ENCODE measurements around the gene CHN2. TPM values are rescaled to one million over a fixed set of nuclear protein-coding genes. Genes with fewer than 3 reads are reported as not detected.

The CHN2 gene
- total RNA-seq, 1 donor from 2014 or later, result 0.73 TPM

GRCh38 chr7:29318853-29319718, 124.5 kb downstream of the CHN2 start:
- H3K4me3 Mint-ChIP-seq (ENCODE audit: low read depth), result no peak overlapping the region
- intact Hi-C loops (cut with micrococcal nuclease), result no loop called here
- peaks cover 35% of the 10 kb centered on the region for H3K27me3 Mint-ChIP-seq (ENCODE audit: low read depth)

DNA sequence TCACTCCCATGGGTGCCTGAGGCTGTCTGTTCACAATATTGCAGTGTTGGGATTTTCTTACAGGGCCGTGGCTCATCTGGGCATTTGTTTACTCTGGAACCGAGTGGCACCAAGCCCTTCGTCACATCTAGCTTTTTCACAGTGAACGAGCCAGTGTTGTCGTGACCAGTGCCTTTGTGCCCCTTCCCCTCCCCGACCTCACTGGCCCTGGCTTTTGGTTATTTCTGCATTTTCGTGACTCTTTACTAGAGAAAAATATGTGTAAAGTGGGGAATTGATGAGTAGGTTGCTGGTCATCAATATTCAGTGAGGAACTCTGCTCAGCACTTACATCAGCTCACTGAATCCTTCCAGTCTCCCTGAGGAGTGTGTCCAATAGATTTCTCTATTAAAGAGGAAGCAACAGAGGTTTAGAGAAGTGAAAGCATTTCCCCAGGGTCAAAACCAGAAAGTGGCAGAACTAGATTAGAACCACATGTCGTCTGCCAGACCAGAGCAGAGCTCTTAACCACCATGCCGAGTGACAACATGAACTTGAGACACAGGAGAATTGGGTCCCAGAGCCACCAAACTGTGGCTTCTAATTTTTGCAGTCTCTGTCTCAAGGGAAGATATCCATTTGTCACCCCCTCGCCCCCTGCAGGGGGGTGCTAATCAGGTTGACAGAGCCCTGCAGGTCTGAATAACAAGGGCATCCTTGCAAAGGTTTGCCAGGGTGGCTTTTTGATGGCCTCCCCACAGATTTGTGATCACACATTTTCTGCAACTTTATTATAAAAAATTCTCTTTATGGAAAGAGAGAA, 125.3 kb downstream of the CHN2 start:
- Mint-ChIP-seq H3K9me3 (no peaks in the 10 kb centered on the region), H3K27me3 (ENCODE audit: low read depth) (peaks cover 30% of the 10 kb centered on the region), H3K4me1 (ENCODE audit: low read depth) (no peaks in the 10 kb centered on the region), H3K4me3 (ENCODE audit: low read depth) (no peak overlapping the region), H3K27ac (no peak overlapping the region), H3K36me3 (ENCODE audit: low read depth) (no peaks in the 10 kb centered on the region)
- intact Hi-C loops (cut with micrococcal nuclease), result no loop called here
- DNase-seq (ENCODE audit: low spot score), result no peak

More at GRCh38 chr7:29318853-29319718, 124.5 kb downstream of the CHN2 start:
- DNase-seq (ENCODE audit: low spot score), result no peak
- Mint-ChIP-seq H3K9me3 (no peaks in the 10 kb centered on the region), H3K4me1 (ENCODE audit: low read depth) (no peaks in the 10 kb centered on the region), H3K36me3 (ENCODE audit: low read depth) (no peaks in the 10 kb centered on the region), H3K27ac (no peak overlapping the region)

DNA sequence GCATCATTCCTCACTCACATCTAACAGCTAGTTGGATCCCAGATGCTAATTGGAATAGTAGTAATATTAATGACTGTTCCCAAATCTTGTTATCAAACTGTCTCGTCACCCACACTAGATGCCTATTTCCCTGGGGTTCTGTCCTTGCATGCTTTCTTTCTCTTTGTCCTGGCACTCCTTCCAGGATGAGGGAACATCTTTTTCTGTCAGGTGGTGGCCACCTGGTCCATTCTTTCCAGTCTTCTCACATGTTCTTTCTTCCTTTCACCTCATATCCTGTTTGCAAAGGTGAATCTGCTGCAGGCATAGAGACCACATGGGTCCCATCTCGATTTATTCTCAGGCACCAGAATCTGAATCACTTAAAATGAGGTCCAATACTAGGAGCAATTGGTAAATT, 126.0 kb downstream of the CHN2 start:
- Mint-ChIP-seq H3K27me3 (ENCODE audit: low read depth) (peaks cover 32% of the 10 kb centered on the region), H3K36me3 (ENCODE audit: low read depth) (no peaks in the 10 kb centered on the region), H3K9me3 (no peaks in the 10 kb centered on the region), H3K4me1 (ENCODE audit: low read depth) (no peaks in the 10 kb centered on the region), H3K4me3 (ENCODE audit: low read depth) (no peak overlapping the region), H3K27ac (no peak overlapping the region)
- intact Hi-C loops (cut with micrococcal nuclease), result no loop called here
- DNase-seq (ENCODE audit: low spot score), result no peak

DNA sequence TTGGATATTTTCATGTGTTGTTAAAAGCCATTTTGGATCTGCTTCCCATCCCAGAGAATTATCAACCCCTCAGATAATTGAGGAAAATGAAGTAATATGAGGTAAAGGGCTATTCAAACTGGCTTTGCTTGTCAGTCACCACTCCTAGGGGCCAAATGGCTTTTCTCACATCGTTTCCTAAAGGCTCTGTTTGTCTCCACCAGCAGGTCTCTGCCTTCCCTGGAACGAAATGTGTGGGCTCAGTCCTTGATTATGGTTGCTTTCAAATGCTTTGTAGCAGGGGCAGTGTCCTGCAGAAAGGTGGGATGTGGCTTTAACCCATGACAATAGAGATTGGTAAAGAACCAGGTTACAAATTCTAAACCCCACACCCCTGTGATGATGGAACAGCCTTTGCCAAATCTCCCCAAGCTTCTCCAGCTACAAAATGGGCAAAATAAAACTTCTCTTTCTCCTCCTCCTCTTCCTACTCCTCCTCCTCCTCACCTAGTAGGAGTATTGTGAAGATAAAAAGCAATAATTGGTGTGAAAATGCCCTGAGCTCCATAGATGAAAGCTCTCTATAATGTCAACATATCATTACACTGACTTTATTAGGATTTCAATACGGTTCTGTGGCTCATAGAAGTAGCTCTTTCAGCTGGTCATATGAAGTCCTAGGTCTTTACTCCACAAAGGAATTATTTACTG, 127.6 kb downstream of the CHN2 start:
- Mint-ChIP-seq H3K27ac (no peak overlapping the region), H3K4me1 (ENCODE audit: low read depth) (no peaks in the 10 kb centered on the region), H3K36me3 (ENCODE audit: low read depth) (no peaks in the 10 kb centered on the region), H3K9me3 (no peaks in the 10 kb centered on the region), H3K4me3 (ENCODE audit: low read depth) (no peak overlapping the region), H3K27me3 (ENCODE audit: low read depth) (peaks cover 25% of the 10 kb centered on the region)
- no peak for DNase-seq (ENCODE audit: low spot score)
- intact Hi-C loops (cut with micrococcal nuclease), result no loop called here

DNA sequence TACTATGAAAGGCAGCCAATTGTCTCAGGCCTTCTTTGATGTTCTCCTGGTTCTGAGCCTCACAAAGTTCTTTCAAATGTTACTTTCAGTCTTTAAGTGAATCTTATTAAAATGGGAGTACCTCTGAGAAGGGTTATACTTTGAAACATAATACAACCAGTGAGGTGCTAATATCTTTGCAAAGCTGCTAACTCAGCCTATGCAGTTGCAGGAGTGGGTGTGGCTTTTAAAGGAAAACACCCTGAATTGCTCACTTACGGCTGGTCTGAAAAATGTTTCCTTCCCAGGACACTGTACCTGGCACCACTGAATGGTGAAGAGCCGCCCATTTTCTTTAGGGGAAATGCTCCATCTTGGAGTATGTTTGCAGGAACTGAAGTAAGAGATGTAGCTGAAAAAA, 130.9 kb downstream of the CHN2 start:
- H3K27me3 Mint-ChIP-seq (ENCODE audit: low read depth), result peaks cover 12% of the 10 kb centered on the region
- no peak for DNase-seq (ENCODE audit: low spot score)
- H3K27ac Mint-ChIP-seq, result no peak overlapping the region
- H3K36me3 Mint-ChIP-seq (ENCODE audit: low read depth), result no peaks in the 10 kb centered on the region
- H3K9me3 Mint-ChIP-seq, result no peaks in the 10 kb centered on the region
- no peak overlapping the region for H3K4me3 Mint-ChIP-seq (ENCODE audit: low read depth)
- H3K4me1 Mint-ChIP-seq (ENCODE audit: low read depth), result peaks cover 3% of the 10 kb centered on the region
- intact Hi-C loops (cut with micrococcal nuclease), result no loop called here

DNA sequence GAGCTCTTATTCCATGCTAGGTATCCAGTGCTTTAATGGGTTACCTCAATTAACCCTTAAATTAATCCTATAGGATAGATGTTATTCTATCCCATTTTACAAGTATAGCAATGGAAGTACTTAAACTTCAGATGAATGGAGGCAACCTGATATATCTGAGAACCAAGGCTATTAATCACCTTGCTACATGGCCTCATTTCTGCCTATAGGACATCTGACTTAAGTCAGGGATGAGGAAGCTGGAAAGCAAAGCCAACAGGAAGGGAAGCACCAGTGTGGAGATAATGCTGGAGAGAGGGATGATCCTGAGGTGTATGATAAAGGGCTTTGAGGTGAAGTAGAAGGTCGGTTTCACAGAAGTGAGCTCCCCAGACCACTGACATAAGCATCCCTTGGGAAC, 132.3 kb downstream of the CHN2 start:
- Mint-ChIP-seq H3K36me3 (ENCODE audit: low read depth) (no peaks in the 10 kb centered on the region), H3K9me3 (no peaks in the 10 kb centered on the region), H3K27me3 (ENCODE audit: low read depth) (peaks cover 8% of the 10 kb centered on the region), H3K27ac (no peak overlapping the region), H3K4me1 (ENCODE audit: low read depth) (peaks cover 3% of the 10 kb centered on the region), H3K4me3 (ENCODE audit: low read depth) (no peak overlapping the region)
- no peak for DNase-seq (ENCODE audit: low spot score)
- intact Hi-C loops (cut with micrococcal nuclease), result no loop called here

GRCh38 chr7:29327455-29327854, 132.9 kb downstream of the CHN2 start:
- peaks cover 10% of the 10 kb centered on the region for H3K27me3 Mint-ChIP-seq (ENCODE audit: low read depth)
- peaks cover 3% of the 10 kb centered on the region for H3K4me1 Mint-ChIP-seq (ENCODE audit: low read depth)
- H3K36me3 Mint-ChIP-seq (ENCODE audit: low read depth), result no peaks in the 10 kb centered on the region

DNA sequence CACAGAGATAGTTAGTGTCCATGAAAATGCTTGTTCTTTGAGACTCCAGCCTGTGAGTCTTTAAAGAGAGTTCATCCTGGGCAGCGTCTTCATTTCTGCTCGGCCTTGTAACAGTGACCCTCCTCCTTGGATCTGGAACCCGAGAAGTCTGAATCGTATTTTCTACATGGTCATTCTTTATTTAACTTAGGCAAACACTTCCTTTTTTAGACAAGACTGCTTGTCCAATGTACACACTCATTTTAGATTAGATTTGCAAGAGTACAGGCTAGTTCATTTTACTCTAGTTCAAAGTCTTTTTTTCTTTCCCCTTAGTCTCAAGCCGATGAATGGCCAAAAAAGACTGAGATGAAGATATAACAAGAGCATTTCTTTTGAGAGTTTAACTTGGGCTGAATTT, 133.5 kb downstream of the CHN2 start:
- Mint-ChIP-seq H3K27ac (no peak overlapping the region), H3K4me1 (ENCODE audit: low read depth) (peaks cover 3% of the 10 kb centered on the region), H3K36me3 (ENCODE audit: low read depth) (no peaks in the 10 kb centered on the region), H3K9me3 (no peaks in the 10 kb centered on the region), H3K27me3 (ENCODE audit: low read depth) (peaks cover 14% of the 10 kb centered on the region), H3K4me3 (ENCODE audit: low read depth) (no peak overlapping the region)
- intact Hi-C loops (cut with micrococcal nuclease), result no loop called here
- no peak for DNase-seq (ENCODE audit: low spot score)

More at GRCh38 chr7:29327455-29327854, 132.9 kb downstream of the CHN2 start:
- no peak overlapping the region for H3K27ac Mint-ChIP-seq
- H3K4me3 Mint-ChIP-seq (ENCODE audit: low read depth), result no peak overlapping the region
- no peak for DNase-seq (ENCODE audit: low spot score)
- H3K9me3 Mint-ChIP-seq, result no peaks in the 10 kb centered on the region
- intact Hi-C loops (cut with micrococcal nuclease), result no loop called here

DNA sequence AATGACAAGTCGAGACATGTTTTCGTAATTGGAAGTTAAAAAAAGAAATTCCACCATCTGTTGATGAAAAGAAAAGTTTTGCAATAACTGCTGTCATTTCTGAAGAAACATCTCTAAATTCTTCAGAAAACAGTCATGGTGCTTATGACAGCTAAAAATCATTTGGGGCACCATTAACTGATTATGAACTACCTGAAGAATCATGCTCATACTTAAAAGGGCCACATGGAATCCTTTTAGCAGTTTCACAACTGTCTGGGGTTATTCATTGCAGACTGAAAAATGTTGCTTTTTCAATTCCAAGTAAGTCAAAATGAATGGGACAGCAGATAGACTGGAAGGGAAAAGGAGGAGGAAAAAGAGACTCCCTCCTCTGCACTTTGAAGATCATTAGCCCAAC, 134.2 kb downstream of the CHN2 start:
- DNase-seq (ENCODE audit: low spot score), result no peak
- H3K36me3 Mint-ChIP-seq (ENCODE audit: low read depth), result no peaks in the 10 kb centered on the region
- intact Hi-C loops (cut with micrococcal nuclease), result no loop called here
- H3K4me3 Mint-ChIP-seq (ENCODE audit: low read depth), result no peak overlapping the region
- peaks cover 3% of the 10 kb centered on the region for H3K4me1 Mint-ChIP-seq (ENCODE audit: low read depth)
- H3K27me3 Mint-ChIP-seq (ENCODE audit: low read depth), result peaks cover 12% of the 10 kb centered on the region
- no peaks in the 10 kb centered on the region for H3K9me3 Mint-ChIP-seq
- H3K27ac Mint-ChIP-seq, result no peak overlapping the region

DNA sequence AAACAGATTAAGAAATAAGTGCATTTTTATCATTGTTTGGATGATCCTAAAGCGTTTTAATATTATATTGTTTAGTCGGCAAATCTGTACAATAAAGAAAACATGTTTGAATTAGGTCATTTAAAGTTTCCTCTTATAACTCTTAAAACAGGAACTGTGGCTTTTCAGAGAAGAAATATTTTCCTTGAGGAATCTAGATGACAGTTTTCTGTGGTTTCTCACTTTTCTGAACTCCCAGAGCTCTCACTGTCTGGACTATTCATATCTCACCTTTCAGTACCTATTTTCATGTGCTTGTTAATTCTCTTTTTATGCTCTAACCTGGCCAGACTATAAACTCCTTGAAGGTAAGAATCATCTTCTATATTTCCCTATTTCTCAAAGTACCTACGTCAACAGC, 135.1 kb downstream of the CHN2 start:
- Mint-ChIP-seq H3K4me1 (ENCODE audit: low read depth) (peaks cover 3% of the 10 kb centered on the region), H3K9me3 (no peaks in the 10 kb centered on the region), H3K27me3 (ENCODE audit: low read depth) (peaks cover 12% of the 10 kb centered on the region), H3K4me3 (ENCODE audit: low read depth) (no peak overlapping the region), H3K36me3 (ENCODE audit: low read depth) (no peaks in the 10 kb centered on the region), H3K27ac (no peak overlapping the region)
- intact Hi-C loops (cut with micrococcal nuclease), result no loop called here
- DNase-seq (ENCODE audit: low spot score), result no peak

- Mint-ChIP-seq H3K4me3 (ENCODE audit: low read depth) (no peak overlapping the region), H3K27ac (no peak overlapping the region), H3K36me3 (ENCODE audit: low read depth) (no peaks in the 10 kb centered on the region), H3K9me3 (no peaks in the 10 kb centered on the region), H3K4me1 (ENCODE audit: low read depth) (peaks cover 3% of the 10 kb centered on the region), H3K27me3 (ENCODE audit: low read depth) (peaks cover 10% of the 10 kb centered on the region)
- no peak for DNase-seq (ENCODE audit: low spot score)
- intact Hi-C loops (cut with micrococcal nuclease), result no loop called here
Observed at GRCh38 chr7:29330136-29330535, 135.6 kb downstream of the CHN2 start.

DNA sequence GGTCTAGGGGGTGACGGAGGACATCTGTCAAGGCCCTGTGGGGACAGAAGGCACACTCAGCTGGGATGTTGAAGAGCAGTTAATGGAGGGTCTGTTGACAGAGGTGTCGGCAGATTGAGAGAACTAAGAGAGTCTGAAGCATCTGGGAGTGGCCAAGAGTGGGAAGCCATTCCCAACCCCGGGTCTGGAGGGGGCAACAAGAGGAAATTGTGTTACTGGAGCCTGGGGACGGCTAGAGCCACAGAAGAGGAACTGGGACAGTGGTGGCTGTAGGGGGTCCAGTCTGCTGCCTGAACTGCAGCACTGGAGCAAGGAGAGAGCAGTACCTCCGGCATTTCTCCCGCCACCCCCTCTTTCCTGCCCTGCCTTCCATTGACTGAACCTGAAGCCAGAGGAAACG, 136.6 kb downstream of the CHN2 start:
- intact Hi-C loops (cut with micrococcal nuclease), result no loop called here
- Mint-ChIP-seq H3K9me3 (no peaks in the 10 kb centered on the region), H3K27me3 (ENCODE audit: low read depth) (peaks cover 7% of the 10 kb centered on the region), H3K4me1 (ENCODE audit: low read depth) (peaks cover 9% of the 10 kb centered on the region), H3K36me3 (ENCODE audit: low read depth) (no peaks in the 10 kb centered on the region), H3K4me3 (ENCODE audit: low read depth) (no peak overlapping the region), H3K27ac (no peak overlapping the region)
- no peak for DNase-seq (ENCODE audit: low spot score)
